Erythroblast (primary cell): Measurements from ENCODE around the gene C5orf58.

ENCODE experiments used
- GATA1 ChIP-seq: IDR thresholded peaks from 2 replicates; pipeline ENCODE4 v1.6.1; 2011; ENCODE audit warnings: low read depth, mild to moderate bottlenecking, control low read depth, low read length, moderate library complexity
- POLR2A ChIP-seq: IDR thresholded peaks from 2 replicates; pipeline ENCODE4 v1.6.1; 2011; ENCODE audit warnings: mild to moderate bottlenecking, low read length

DNA sequence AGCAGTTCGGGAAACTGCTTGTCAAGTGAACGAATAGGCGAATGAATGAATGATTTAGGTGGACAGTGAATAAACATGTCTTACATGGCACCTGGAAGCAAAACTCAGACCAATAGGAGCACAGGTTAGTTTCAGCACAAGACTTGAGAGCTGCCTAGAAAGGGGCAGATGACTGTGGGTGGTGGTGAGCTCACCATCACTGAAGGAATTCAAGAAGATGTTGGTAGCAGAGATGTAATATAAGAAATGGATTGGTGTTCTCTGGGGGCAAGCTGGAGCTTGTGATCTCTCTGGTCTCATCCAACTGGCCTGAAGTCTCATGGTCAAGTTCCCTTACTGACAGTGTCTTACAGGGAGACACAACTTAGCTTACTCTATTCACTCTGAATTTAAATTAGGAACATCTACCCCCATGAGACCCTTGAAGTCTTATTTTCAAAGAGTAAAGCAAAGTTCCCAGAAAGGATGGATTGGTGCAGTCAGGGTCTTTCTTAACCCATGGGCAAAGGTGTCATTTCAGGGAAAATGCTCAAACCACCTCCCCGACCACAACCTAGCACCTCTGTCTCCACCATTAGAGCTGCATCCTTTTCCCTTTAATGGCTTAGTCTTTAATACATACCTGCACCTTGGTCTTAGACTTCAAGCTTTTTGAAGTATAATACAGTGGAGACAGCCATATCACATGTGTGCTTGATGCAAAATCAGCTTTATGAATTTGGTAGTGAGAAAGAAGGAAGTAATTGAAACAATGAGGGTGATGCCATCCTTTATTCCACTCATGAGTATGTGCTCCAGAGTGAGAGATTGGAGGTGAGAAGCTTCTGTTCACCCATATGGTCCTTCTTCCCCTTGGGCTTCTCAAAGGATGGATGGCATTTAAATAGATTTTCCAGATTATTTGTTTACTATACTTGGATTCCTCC lies 59.7 kb downstream of the C5orf58 start:
- no peak for TF ChIP-seq POLR2A
- no peak for TF ChIP-seq GATA1
